Dendritic cell treated with granulocyte-macrophage colony-stimulating factor and Interleukin-4, amounts not matched to agents 40 ng/mL and 50 ng/mL, for 4 days (primary cell): ENCODE results near the gene RETREG3.
"Not testable (repeated sequence)": the region's sequence is repeated elsewhere in the genome, so short reads cannot be mapped to it uniquely, and the experiment has no call there.

Experiments used
- H3K27ac Mint-ChIP-seq: one replicate; pipeline ENCODE4 v1.8.0; 2022; ENCODE audit warnings: mild to moderate bottlenecking, mixed read lengths
- H3K27me3 Mint-ChIP-seq: one replicate; pipeline ENCODE4 v1.8.0; 2022; ENCODE audit warnings: mild to moderate bottlenecking, mixed read lengths
- H3K36me3 Mint-ChIP-seq: one replicate; pipeline ENCODE4 v1.8.0; 2022; ENCODE audit warnings: low read depth, mixed read lengths
- H3K4me1 Mint-ChIP-seq: one replicate; pipeline ENCODE4 v1.8.0; 2022; ENCODE audit warnings: low read depth, mixed read lengths
- H3K4me3 Mint-ChIP-seq: one replicate; pipeline ENCODE4 v1.8.0; 2022; ENCODE audit warnings: mild to moderate bottlenecking, moderate library complexity, mixed read lengths
- H3K9me3 Mint-ChIP-seq: one replicate; pipeline ENCODE4 v1.8.0; 2022; ENCODE audit warnings: mixed read lengths
- intact Hi-C: fragments of 100-400 bp; cut with micrococcal nuclease; formaldehyde crosslinking; loops from one replicate; pipeline ENCODE4 v1.15.0; 2022

The RETREG3 gene

DNA sequence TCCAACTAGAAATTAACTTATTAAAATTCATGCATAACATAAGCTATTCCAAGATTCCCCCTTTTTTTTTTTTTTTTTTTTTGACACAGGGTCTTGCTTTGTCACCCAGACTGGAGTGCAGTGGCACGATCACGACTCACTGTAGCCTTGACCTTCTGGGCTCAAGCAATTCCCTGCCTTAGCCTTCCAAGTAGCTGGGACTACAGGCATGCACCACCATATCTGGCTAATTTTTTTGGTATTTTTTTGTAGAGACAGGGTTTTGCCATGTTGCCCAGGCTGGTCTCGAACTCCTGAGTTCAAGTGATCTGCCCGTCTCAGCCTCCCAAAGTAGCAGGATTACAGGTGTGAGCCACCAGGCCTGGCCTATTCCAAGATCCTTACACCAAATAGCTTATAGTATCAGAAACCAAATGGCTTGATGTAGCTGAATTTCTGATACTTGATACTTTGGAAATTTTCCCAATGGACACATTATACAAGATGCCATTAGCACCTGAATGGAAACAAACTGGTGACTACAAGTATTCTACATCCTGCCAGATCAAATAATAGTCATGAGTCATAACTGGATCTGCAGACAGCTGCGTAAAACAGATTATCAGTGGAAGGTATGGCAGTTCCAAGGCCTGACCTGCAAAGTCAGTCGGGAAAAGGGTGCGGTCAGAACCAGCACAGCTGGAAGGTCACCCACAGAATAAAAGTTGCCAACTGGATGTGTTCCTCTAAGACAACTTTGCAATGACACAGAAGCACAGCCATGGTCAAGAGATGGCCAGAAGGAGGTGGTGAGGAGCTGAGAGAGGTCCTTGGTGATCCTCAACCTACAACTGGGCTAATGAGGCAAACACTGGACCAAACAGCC lies 14.8 kb upstream of the RETREG3 start:
- Mint-ChIP-seq H3K9me3 (no peaks in the 10 kb centered on the region), H3K27me3 (no peaks in the 10 kb centered on the region), H3K4me1 (no peaks in the 10 kb centered on the region), H3K36me3 (no peaks in the 10 kb centered on the region), H3K4me3 (no peak overlapping the region), H3K27ac (no peak overlapping the region)
- intact Hi-C loops: no loop called here

DNA sequence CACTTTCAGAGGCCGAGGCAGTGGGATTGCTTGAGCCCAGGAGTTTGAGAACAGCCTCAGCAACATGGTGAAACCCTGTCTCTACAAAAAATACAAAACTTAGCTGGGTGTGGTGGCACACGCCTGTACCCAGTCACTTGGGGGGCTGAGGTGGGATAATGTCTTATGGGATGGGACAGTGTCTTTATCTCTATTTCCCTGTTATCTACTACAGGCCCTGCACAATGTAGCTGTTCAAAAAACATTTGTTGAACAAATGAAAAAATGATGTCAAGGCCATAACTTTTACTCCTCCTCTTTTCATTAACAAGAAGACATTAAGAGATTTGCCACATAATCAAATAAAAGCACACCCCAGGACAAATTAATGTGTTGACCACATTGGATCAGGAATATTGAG lies 14.1 kb upstream of the RETREG3 start:
- H3K27ac Mint-ChIP-seq: no peak overlapping the region
- no peaks in the 10 kb centered on the region for H3K9me3 Mint-ChIP-seq
- no peaks in the 10 kb centered on the region for H3K27me3 Mint-ChIP-seq
- H3K4me1 Mint-ChIP-seq: no peaks in the 10 kb centered on the region
- intact Hi-C loops: no loop called here
- H3K36me3 Mint-ChIP-seq: no peaks in the 10 kb centered on the region
- no peak overlapping the region for H3K4me3 Mint-ChIP-seq

DNA sequence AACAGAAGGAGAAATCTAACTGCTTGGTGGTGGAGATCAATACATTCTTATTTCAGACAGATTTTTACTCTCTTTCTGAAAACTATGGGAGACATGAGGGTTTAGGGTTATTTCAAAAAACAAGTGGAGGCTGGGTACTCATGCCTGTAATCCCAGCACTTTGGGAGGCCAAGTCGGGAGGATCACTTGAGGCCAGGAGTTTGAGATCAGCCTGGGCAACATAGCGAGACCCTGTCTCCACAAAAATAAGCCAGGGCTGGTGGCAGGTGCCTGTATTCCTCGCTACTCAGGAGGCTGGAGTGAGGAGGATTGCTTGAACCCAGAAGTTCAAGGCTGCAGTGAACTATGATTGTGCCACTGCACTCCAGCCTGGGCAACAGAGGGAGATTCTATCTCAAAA lies 12.8 kb upstream of the RETREG3 start:
- H3K4me3 Mint-ChIP-seq, H3K4me1 Mint-ChIP-seq, intact Hi-C loops, H3K27me3 Mint-ChIP-seq, H3K27ac Mint-ChIP-seq, H3K9me3 Mint-ChIP-seq, H3K36me3 Mint-ChIP-seq: not testable (repeated sequence)

DNA sequence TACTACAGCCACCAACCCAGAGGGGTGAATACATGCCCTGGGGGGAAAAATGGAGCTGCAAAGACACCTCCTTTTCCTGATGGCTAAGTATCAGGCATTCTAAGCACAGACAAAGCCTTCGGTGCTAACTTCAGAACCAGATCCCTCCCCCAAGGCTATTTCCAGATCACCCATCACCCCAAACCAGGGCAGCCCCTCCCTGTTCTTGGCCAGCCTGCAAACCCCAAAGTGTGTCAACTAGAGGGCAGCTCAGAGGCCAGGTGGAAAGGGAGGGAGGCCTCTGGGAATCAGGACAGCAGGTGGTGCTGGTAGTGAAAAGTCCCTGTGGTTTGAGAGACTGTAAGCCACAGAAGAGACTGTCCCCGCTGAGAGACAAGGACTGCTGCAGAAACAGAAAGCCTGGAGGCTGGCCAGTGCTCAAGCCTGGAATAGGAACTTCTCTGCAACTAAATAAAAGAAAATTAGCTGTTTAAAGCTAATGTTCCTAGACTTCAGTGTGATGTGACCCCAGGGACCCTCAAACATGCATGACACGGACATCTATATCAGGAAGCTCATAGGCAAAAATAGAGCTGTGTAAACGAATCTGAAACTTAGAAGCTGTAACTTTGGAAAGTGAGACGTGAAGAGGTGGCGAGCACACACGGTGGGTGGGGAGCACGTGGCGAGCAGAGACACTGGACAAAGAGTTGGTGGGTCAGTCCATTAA lies 9.4 kb upstream of the RETREG3 start:
- Mint-ChIP-seq H3K27ac (no peak overlapping the region), H3K4me1 (no peaks in the 10 kb centered on the region), H3K9me3 (no peaks in the 10 kb centered on the region), H3K4me3 (no peak overlapping the region), H3K27me3 (no peaks in the 10 kb centered on the region), H3K36me3 (peaks cover 24% of the 10 kb centered on the region)
- intact Hi-C loops: no loop called here

DNA sequence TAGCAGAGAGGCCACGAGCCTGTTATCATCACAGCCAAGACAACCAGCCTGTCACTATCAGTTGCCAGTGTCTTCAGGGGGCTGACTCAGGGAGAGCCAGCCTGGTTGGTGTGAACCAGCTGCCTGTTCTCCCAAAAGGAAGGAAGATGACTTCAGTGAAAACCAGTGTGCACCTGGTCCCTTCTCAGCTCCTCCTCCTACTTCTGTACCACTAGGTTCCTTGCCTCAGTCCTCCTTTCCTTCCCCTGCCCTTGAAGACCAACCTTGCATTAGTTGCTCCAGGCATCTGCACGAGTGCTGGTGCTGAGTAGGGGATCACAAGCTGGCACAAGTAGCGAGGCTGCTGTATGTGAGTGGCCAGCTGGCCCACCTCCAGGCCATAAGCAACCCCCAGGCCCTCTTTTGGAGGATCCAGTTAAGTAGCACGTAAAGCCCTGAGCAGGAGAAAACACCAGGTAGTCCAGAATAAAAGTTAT lies 8.8 kb upstream of the RETREG3 start:
- Mint-ChIP-seq H3K4me1 (no peaks in the 10 kb centered on the region), H3K27me3 (no peaks in the 10 kb centered on the region), H3K36me3 (peaks cover 29% of the 10 kb centered on the region), H3K4me3 (no peak overlapping the region), H3K27ac (no peak overlapping the region), H3K9me3 (no peaks in the 10 kb centered on the region)
- intact Hi-C loops: no loop called here

DNA sequence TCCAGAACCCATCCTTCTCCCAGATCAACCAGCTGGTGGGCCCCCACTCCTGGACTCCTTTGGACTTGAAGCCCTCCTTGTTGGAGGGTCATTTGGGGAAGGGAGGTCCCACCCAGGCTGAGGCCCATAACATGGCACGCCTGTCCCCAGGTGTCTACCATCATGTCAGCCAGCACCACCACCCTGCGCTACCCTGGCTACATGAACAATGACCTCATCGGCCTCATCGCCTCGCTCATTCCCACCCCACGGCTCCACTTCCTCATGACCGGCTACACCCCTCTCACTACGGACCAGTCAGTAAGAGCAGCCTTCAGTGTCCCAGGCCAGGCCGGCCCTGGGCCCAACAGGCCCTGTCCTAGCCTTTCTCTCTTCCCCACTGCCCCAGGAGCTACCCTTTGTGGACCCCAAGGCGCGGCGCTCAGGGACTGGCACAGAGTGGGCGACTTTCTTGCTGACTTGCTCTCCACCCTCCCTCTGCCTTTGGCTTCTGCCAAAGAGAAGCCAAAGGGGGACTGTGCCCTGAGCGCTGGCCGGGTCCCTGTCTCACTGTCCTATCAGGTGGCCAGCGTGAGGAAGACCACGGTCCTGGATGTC lies 4.6 kb upstream of the RETREG3 start:
- H3K9me3 Mint-ChIP-seq: no peaks in the 10 kb centered on the region
- intact Hi-C loops: no loop called here
- H3K36me3 Mint-ChIP-seq: peaks cover 56% of the 10 kb centered on the region
- H3K4me3 Mint-ChIP-seq: no peak overlapping the region
- no peaks in the 10 kb centered on the region for H3K27me3 Mint-ChIP-seq
- no peak overlapping the region for H3K27ac Mint-ChIP-seq
- H3K4me1 Mint-ChIP-seq: peaks cover 4% of the 10 kb centered on the region

DNA sequence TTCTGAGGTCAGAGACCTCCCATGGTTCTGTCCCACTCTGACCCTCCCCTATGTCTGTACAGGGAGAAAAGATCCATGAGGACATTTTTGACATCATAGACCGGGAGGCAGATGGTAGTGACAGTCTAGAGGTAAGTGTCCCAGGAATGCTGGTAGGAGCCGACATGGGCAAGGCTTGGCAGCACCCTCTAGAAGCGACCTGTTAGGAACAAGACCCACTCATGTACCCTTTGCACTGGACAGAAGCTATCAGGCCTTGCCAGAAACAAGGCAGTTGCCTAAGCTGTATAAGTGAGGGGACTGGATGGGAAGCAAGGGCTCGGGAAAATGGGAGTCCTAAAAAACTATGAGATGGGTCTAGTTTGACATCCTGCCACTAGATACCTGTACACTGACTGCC lies 2.8 kb upstream of the RETREG3 start:
- Mint-ChIP-seq H3K4me1 (peaks cover 4% of the 10 kb centered on the region), H3K4me3 (no peak overlapping the region), H3K27me3 (no peaks in the 10 kb centered on the region), H3K9me3 (no peaks in the 10 kb centered on the region), H3K27ac (no peak overlapping the region), H3K36me3 (peaks cover 60% of the 10 kb centered on the region)
- intact Hi-C loops: no loop called here

DNA sequence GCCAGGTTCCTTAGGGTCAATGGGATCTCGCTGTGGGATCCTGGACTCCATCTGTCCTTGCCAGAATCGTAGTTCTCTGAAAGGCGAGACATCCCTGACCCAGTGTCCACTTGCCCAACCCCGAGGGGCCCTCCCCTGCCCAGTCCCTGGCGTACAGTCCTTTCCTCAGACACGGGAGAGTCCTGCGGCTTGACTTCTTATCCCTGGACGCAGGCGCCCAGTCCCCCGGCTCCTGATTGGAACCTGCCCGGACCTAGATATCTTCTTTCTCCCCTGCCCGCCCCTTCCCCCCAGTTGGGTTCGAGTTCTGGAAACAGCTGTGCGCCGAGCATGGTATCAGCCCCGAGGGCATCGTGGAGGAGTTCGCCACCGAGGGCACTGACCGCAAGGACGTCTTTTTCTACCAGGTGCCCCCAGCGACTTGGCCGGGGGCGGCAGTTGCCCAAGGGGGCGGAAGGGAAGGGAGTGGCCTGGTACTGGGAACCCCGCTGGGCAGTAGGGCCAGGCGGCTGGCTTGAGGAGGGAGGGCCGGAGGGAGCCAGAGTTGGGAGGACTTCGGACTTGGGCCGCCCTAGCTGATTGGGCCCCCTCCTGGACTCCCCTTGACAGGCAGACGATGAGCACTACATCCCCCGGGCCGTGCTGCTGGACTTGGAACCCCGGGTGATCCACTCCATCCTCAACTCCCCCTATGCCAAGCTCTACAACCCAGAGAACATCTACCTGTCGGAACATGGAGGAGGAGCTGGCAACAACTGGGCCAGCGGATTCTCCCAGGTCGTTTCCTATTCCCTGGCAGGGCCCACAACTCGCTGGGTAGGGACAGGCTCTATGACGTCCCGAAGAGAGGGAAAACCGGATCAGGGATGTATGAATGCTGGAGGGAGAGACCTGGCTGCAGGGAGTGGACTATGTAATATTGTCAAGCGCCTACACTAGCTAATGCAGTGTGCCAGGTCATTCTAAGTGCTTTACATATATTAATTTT lies 934 bp upstream of the RETREG3 start:
- H3K27ac Mint-ChIP-seq: peak overlapping the region; percentile 90
- peak overlapping the region; percentile 99 for H3K4me3 Mint-ChIP-seq
- intact Hi-C loops: loop anchor here (2.0 kb wide), 1 partner anchor 31 kb away; no protein-coding TSS in a partner anchor
- not testable (repeated sequence) for H3K27me3 Mint-ChIP-seq, H3K9me3 Mint-ChIP-seq
- peaks cover 68% of the 10 kb centered on the region for H3K36me3 Mint-ChIP-seq
- peaks cover 21% of the 10 kb centered on the region for H3K4me1 Mint-ChIP-seq

DNA sequence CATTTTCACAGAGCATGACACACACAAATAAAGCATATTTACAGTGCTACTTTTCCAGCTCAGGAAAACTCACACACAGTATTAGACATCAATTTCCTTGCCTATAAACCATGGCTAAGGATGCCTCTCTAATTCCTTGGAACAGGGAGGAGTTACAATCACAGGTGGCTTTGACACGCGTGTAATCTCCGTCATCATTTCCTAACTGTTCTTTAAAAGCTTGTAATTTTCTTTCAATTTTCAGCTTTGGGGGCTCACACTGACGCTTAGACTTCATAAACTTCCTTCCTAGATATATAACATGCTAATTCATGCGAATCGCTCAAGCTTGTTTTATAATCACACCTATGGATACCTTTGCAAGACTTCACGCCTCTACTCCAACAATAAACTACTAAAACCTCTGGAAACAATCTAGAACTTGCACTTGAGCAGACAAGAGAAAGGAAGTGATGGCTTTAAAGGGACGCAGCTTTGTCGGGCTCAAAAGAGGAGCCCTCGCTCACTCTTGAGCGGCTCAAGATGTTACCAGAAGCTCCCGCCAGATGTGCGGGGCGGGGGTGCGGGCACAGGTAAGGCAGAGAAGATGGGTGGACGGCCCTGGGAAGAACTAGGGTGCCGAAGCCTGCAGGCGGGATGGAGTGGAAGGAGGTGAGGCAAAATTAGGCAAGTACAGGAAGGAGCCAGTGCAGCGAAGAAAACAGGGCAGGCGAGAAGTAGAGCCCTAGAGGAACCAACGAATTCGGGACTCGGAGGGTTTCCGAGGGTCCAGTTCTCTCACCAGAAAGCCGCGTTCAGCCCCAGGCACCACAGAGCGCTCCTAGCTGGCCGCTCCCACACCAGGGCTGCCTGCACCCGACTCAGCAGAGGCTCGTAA lies 631 bp downstream of the RETREG3 start:
- Mint-ChIP-seq H3K27me3 (no peaks in the 10 kb centered on the region), H3K4me1 (peaks cover 27% of the 10 kb centered on the region), H3K4me3 (peak overlapping the region; percentile 99), H3K9me3 (no peaks in the 10 kb centered on the region), H3K27ac (peak overlapping the region; percentile 90), H3K36me3 (peaks cover 68% of the 10 kb centered on the region)
- intact Hi-C loops: loop anchor here (1.0 to 2.0 kb wide), 2 partner anchors 30 to 71 kb away; no protein-coding TSS in a partner anchor

DNA sequence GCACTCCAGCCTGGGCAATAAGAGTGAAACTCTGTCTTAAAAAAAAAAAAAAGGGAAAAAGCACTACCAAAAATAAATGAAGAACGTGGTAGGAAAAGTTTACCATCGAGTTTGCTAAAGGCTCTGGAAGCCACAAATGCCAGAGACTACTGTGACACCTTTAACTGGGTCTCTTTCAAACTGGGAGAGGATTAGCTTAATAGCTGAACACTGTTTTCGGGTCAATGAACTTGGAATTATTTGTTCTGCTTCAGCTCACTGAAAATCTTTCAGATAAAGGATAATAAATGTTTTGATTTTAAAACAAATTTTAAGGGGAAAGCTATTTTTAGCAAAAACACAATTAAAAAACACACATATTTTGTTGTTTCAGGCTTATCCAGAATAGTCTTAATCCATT lies 1.4 kb downstream of the RETREG3 start:
- Mint-ChIP-seq H3K27me3 (no peaks in the 10 kb centered on the region), H3K9me3 (no peaks in the 10 kb centered on the region), H3K4me3 (no peak overlapping the region), H3K36me3 (peaks cover 69% of the 10 kb centered on the region), H3K4me1 (peaks cover 27% of the 10 kb centered on the region), H3K27ac (no peak overlapping the region)
- intact Hi-C loops: loop anchor here (1.0 to 2.0 kb wide), 2 partner anchors 29 to 72 kb away; no protein-coding TSS in a partner anchor

DNA sequence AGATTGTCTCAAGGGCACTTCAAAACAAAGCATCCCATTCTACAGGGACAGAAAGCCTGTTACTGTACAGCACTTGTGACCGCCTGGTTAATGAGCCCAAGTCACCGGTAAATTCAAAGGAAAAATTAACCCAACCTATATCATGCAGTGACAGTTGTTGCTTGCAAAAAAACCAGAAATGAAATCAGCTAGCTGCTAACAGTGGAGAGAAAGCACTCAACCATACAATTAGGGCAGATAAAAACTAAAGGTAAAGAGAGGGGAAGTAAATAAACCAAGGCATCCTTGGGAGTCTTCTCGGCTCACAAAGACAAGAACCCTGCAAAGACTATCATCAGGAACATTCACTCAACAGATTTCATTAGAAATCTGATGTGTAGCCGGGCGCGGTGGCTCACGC lies 5.9 kb downstream of the RETREG3 start:
- no peak overlapping the region for H3K27ac Mint-ChIP-seq
- H3K4me3 Mint-ChIP-seq: no peak overlapping the region
- peaks cover 23% of the 10 kb centered on the region for H3K4me1 Mint-ChIP-seq
- intact Hi-C loops: no loop called here
- no peaks in the 10 kb centered on the region for H3K9me3 Mint-ChIP-seq
- H3K27me3 Mint-ChIP-seq: no peaks in the 10 kb centered on the region
- peaks cover 64% of the 10 kb centered on the region for H3K36me3 Mint-ChIP-seq

DNA sequence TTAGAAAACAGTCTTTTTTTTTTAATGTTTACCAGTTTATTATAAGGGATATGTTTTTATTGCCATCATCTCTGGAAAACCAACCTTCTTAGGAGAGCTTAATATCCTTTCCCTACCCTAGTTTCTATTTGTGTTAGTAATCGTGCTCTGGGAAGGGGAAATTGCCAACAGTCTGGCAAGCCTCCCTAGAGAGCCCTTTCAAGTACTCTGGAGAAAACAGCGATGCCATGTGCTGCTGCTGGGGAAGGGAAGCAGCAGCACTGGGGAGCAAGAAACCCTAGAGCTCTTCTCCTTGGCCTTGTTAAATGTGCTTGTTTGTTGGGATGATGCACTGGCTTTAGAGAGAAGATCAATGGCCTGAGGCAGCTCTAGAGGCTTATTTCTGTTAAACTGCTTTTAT lies 10.3 kb downstream of the RETREG3 start:
- Mint-ChIP-seq H3K36me3 (peaks cover 66% of the 10 kb centered on the region), H3K9me3 (no peaks in the 10 kb centered on the region), H3K27ac (no peak overlapping the region), H3K27me3 (no peaks in the 10 kb centered on the region), H3K4me3 (no peak overlapping the region), H3K4me1 (no peaks in the 10 kb centered on the region)
- intact Hi-C loops: no loop called here
